NCI-H446 treated with DMSO at 0.1 percent for 48 hours (cell line): ENCODE measurements around the gene NDUFB2.
"Not testable (repeated sequence)": the region's sequence is repeated elsewhere in the genome, so short reads cannot be mapped to it uniquely, and the experiment has no call there.

Experiments used
- DNase-seq: peaks from one replicate; lab custom pipeline; 2025; lab: John Stamatoyannopoulos, UW

The NDUFB2 gene

GRCh38 chr7:140696680-140697446 is at the start of gene NDUFB2:
TSS of gene NDUFB2 (plus strand) at chr7:140696708. CDS start at chr7:140696745, 37 bp downstream.
- DNase-seq = peak; percentile 74

- DNase-seq = peak; percentile 43
Observed at GRCh38 chr7:140646931-140647647, 49.4 kb upstream of the NDUFB2 start.

GRCh38 chr7:140649556-140650205 is 46.8 kb upstream of the NDUFB2 start:
- DNase-seq = no peak

- no peak for DNase-seq
Observed at GRCh38 chr7:140650367-140650766, 46.1 kb upstream of the NDUFB2 start.

GRCh38 chr7:140653319-140654108 is 43.0 kb upstream of the NDUFB2 start:
- DNase-seq = peak; percentile 60

- no peak for DNase-seq
Observed at GRCh38 chr7:140654109-140654387, 42.5 kb upstream of the NDUFB2 start.

- no peak for DNase-seq
Observed at GRCh38 chr7:140654661-140655060, 41.8 kb upstream of the NDUFB2 start.

GRCh38 chr7:140655511-140656408 is 40.7 kb upstream of the NDUFB2 start:
- no peak for DNase-seq

- DNase-seq = no peak
Observed at GRCh38 chr7:140656548-140657515, 39.7 kb upstream of the NDUFB2 start.

- no peak for DNase-seq
Observed at GRCh38 chr7:140657891-140658290, 38.6 kb upstream of the NDUFB2 start.

- DNase-seq = no peak
Observed at GRCh38 chr7:140659856-140660255, 36.7 kb upstream of the NDUFB2 start.

GRCh38 chr7:140661124-140661523 is 35.4 kb upstream of the NDUFB2 start:
- no peak for DNase-seq

- DNase-seq = not testable (repeated sequence)
Observed at GRCh38 chr7:140662938-140663337, 33.6 kb upstream of the NDUFB2 start.

- no peak for DNase-seq
Observed at GRCh38 chr7:140667476-140667875, 29.0 kb upstream of the NDUFB2 start.

- no peak for DNase-seq
Observed at GRCh38 chr7:140668641-140669040, 27.9 kb upstream of the NDUFB2 start.

GRCh38 chr7:140669352-140669751 is 27.2 kb upstream of the NDUFB2 start:
- no peak for DNase-seq

- not testable (repeated sequence) for DNase-seq
Observed at GRCh38 chr7:140669862-140670261, 26.6 kb upstream of the NDUFB2 start.

- no peak for DNase-seq
Observed at GRCh38 chr7:140670343-140670935, 26.1 kb upstream of the NDUFB2 start.

- DNase-seq = no peak
Observed at GRCh38 chr7:140671966-140672365, 24.5 kb upstream of the NDUFB2 start.
